Measurements from ENCODE around the gene CHID1. TPM values are rescaled to one million over a fixed set of nuclear protein-coding genes. Genes with fewer than 3 reads are reported as not detected.
A peak's percentile ranks its signal among the peaks of the same experiment; 100 is the strongest.

CHID1 gene
- total RNA-seq, 4 donors from 2014 or later: 75.0 to 144 (median 93.8) TPM

- H3K9me3 ChIP-seq: no peaks in the 10 kb centered on the region
- intact Hi-C loops (cut with DNase I): no loop called here
Observed at GRCh38 chr11:819129-819931, 91.3 kb downstream of the CHID1 start.

GRCh38 chr11:818396-819128, 92.0 kb downstream of the CHID1 start, which contains the start of gene PNPLA2:
TSS of gene PNPLA2 (plus strand) at chr11:818914. CDS start at chr11:819719, 805 bp downstream.
- H3K27me3 ChIP-seq: no peaks in the 10 kb centered on the region
- H3K4me3 ChIP-seq (replicated peaks in 1 of 3): peak within 1 kb of the TSS; percentile 21 to 100 (median 89)
- H3K4me1 ChIP-seq: peaks cover 21 to 24% of the 10 kb centered on the region in 2 donors
- DNase-seq: peak; percentile 76 to 79
- H3K9me3 ChIP-seq: no peaks in the 10 kb centered on the region
- H3K27ac ChIP-seq: peak within 1 kb of the TSS; percentile 79 to 99 (median 98)
- peaks cover 11 to 19% of the 10 kb centered on the region in 2 donors for H3K36me3 ChIP-seq
- peak; percentile 35 to 56 for TF ChIP-seq POLR2A (IDR thresholded peaks at IDR 0.05)
- no peak for TF ChIP-seq CTCF (IDR thresholded peaks at IDR 0.05)
- intact Hi-C loops (cut with DNase I): no loop called here
- WGBS, 2 donors: 11 to 28% methylated on average over 7 to 16 of the region's 20 CpGs

More at GRCh38 chr11:819129-819931, 91.3 kb downstream of the CHID1 start:
- Histone ChIP-seq H3K4me1 (peaks cover 21 to 24% of the 10 kb centered on the region in 2 donors), H3K27me3 (no peaks in the 10 kb centered on the region), H3K4me3 (replicated peaks in 1 of 3) (peak overlapping the region; percentile 21 to 100 (median 89)), H3K27ac (peak overlapping the region; percentile 79 to 99 (median 98)), H3K36me3 (peaks cover 17 to 22% of the 10 kb centered on the region in 2 donors)
- DNase-seq: peak; percentile 91 to 96
- WGBS, 2 donors: no CpG with 5 or more reads among the region's 96 CpGs
- TF ChIP-seq CTCF (IDR thresholded peaks at IDR 0.05) (peak in 4 of 6 experiments; percentile 16 to 38 (median 23)), POLR2A (IDR thresholded peaks at IDR 0.05) (peak; percentile 67 to 88)

Small RNA genes within 50 kb of the gene (small RNA-seq; reads per million reads assigned to genes)
- not detected for gene RNU6-1025P

Other genes with a start within 250 kb of the CHID1 start
- 100 to 1,000 TPM in 1 of 4 donors, 10 to 100 TPM in 3; 61.8 to 103 (median 87.6) TPM for gene DEAF1, start 215.6 kb downstream of the CHID1 start, total RNA-seq
- gene TMEM80, start 215.0 kb downstream of the CHID1 start, total RNA-seq: 100 to 1,000 TPM in 1 of 4 donors, 10 to 100 TPM in 3; 57.3 to 103 (median 67.7) TPM
- gene EPS8L2, start 204.6 kb downstream of the CHID1 start, total RNA-seq: 100 to 1,000 TPM; 185 to 259 (median 195) TPM
- gene TALDO1, start 163.3 kb downstream of the CHID1 start, total RNA-seq: 100 to 1,000 TPM; 300 to 965 (median 558) TPM
- gene GATD1, start 133.3 kb downstream of the CHID1 start, total RNA-seq: 10 to 100 TPM; 27.4 to 47.6 (median 35.5) TPM
- under 1 TPM in 2 of 4 donors, not detected in 2; 0.44 to 0.45 TPM for gene CEND1, start 120.7 kb downstream of the CHID1 start, total RNA-seq
- 10 to 100 TPM in 1 of 4 donors, 1 to 10 TPM in 3; 5.1 to 13.1 (median 7.8) TPM for gene SLC25A22, start 112.5 kb downstream of the CHID1 start, total RNA-seq
- 10 to 100 TPM; 11.9 to 33.2 (median 16.1) TPM for gene PIDD1, start 105.6 kb downstream of the CHID1 start, total RNA-seq
- 100 to 1,000 TPM; 172 to 526 (median 290) TPM for gene RPLP2, start 100.8 kb downstream of the CHID1 start, total RNA-seq
- 10 to 100 TPM; 35.8 to 95.0 (median 57.6) TPM for gene PNPLA2, start 91.9 kb downstream of the CHID1 start, total RNA-seq
- gene CRACR2B, start 82.9 kb downstream of the CHID1 start, total RNA-seq: 10 to 100 TPM in 2 of 4 donors, 1 to 10 TPM in 2; 4.1 to 21.2 (median 12.3) TPM
- gene CD151, start 77.9 kb downstream of the CHID1 start, total RNA-seq: 100 to 1,000 TPM; 135 to 326 (median 298) TPM
- gene POLR2L, start 68.3 kb downstream of the CHID1 start, total RNA-seq: 10 to 100 TPM; 17.9 to 89.2 (median 52.4) TPM
- gene TSPAN4, start 68.0 kb downstream of the CHID1 start, total RNA-seq: 100 to 1,000 TPM in 2 of 4 donors, 10 to 100 TPM in 2; 86.1 to 127 (median 107) TPM
- gene AP2A2, start 15.1 kb upstream of the CHID1 start, total RNA-seq: 10 to 100 TPM; 37.2 to 67.3 (median 54.1) TPM
- gene MUC6, start 125.9 kb upstream of the CHID1 start, total RNA-seq: not detected
- not detected for gene MUC2, start 164.1 kb upstream of the CHID1 start, total RNA-seq
- not detected for gene MUC5AC, start 247.1 kb upstream of the CHID1 start, total RNA-seq